Measurements from ENCODE around the gene EXOSC7.
"Not testable (repeated sequence)": the region's sequence is repeated elsewhere in the genome, so short reads cannot be mapped to it uniquely, and the experiment has no call there.

EXOSC7 gene

DNA sequence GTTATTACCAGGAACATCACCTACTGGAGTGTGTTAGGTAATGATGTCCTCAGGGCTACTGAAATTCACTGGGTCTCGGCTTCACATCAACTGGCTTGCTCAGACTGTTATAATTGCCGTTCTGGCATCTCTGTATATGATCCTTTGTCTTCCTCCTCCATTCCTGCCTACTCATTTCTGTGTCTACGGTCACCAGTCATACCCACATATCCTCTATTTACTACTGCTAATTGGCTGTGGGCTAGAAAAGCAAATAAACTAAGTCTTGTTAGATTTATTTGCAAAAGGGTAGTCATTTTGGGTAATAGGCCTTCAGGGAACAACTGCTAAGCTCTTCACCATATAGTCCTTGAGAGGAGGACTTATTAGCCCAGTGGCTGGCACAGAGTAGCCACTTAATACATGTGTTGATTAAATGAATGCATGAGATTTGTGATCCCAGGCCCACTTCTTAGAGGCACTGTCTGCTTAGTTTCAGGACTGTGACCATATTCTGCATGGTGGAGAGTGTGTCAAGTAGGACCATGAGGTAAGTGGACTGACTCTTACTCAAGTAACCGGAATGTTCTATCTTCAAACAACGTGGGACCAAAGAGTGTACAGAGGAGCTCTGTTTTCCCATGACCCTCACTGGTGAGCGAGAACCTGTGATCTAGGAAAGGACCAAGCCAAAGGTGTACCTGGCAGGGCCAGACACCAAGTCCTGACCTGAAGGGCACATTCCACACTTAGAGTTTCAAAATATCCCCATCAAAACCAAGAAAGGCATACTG, 13.2 kb upstream of the EXOSC7 start:
- no peak for DNase-seq (ENCODE audit: low read depth)

DNA sequence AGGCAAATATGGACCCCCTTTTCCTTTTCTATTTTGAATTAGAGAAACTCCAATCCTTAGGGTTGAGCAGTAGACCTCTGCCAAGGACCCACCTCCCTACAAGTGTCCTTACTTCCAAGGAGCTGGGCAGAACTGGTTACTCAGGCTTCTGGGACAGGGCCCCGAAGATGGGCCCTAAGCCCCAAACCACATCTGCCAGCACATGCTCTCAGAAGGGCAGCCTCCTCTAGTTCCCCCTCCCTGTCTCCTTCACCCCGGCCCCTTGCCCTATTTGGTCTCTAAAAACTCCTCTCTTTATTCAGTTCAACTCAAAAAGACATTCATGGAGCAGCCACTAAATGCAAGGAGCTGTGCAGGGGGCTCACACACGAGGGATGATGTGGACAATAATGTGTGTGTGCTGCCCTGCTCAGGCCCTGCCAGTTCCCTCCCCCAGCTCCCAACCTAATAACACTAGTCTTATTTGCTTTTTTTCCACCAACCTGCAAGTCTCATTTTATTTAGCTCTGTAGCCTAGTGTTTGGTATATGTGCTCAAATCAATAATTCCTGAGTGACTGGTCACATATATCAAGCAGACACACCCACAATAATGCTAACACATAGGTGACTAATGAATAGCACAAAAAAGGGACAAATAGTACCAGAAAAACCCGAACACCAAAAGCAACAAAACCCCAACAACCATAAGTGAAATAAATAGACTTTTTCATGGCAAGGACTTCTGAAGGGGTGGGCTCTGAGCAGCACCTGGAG, 12.3 kb upstream of the EXOSC7 start:
- DNase-seq (ENCODE audit: low read depth): no peak

DNA sequence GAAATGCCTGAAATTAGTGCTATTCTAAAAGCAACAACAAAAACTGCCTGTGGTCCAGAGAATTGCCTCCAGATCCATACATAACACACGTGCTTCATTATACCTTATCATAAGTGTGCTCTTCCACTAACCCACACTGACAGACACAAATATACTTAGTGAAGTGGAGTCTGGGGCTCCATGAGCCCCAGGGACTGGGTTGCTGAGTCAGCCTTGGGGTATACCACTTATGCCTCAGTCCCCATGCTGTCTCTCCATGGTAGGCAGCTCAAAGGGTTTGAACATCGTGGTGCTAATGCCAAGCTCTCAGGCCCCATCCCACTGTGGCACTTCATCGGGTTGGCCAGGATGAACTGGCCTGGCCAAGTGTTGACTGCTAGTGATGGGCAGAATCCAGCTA, 10.9 kb upstream of the EXOSC7 start:
- no peak for DNase-seq (ENCODE audit: low read depth)

DNA sequence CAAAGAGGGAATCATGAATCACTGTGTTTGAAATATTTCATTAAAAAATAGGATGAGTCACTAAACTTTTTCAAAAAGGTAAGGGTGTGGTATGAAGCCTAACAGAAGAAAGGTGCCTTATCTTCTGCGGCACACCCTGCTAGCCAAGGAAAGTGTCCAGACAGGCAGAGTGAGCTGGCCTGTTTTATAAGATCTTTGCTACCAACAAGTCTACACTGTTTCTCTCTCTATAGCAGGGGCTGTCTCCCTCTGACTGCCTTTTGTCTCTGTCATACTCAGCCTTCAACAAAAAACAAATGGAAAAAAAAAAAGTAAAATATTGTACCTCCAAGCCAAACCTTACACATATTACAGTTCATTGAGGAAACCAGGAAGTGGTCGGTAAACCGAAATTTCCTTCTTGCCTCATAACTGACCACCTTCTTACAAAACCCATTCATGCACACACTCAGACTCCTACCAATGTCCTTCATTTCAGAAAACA, 9.2 kb upstream of the EXOSC7 start:
- DNase-seq (ENCODE audit: low read depth): no peak

DNA sequence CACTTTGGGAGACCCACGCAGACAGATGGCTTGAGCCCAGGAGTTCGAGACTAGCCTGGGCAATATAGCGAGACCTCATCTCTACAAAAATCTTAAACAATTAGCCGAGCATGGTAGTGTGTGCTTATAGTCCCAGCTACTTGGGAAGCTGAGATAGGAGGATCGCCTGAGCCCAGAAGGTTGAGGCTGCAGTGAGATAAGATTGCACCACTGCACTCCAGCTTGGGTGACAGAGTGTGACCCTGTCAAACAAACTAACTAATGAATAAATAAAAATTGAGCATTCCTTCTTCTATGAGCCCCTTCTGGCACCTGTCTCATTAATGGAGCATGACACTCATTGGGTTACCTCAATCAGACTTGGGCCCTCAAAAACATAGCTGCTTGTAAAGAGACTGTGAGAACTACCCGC, 7.6 kb upstream of the EXOSC7 start:
- no peak for DNase-seq (ENCODE audit: low read depth)

DNA sequence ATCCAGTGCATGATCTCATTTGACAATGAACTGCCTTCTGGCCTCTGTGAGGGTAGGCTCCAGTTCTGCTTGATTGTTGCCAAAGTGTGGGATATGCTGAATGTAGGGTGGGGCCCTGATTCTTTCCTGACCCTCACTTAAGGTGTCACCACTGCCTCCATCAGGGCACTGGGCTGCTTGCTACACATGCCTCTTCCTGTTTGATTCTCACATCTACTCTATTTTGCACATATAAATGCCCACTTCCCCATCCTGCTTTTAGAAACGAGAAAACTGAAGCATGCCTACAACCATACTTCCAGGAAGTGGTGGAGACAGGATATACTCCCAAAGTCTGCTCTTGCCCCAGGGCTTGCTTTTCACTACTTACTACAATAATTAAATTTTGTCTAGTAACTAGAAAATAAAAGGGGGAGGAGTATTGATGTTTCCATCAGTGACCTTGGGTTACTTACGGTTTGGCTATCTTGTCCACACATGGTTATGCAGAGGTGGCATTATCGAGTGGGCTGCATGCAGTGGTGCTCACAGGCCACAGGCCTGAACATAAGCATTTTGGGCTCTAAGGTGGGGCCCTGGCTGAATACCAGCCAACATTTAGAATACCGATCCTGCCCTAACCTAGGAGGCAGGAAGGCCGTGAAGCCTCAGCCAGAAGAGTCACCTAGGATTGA, 6.8 kb upstream of the EXOSC7 start:
- no peak for DNase-seq (ENCODE audit: low read depth)

DNA sequence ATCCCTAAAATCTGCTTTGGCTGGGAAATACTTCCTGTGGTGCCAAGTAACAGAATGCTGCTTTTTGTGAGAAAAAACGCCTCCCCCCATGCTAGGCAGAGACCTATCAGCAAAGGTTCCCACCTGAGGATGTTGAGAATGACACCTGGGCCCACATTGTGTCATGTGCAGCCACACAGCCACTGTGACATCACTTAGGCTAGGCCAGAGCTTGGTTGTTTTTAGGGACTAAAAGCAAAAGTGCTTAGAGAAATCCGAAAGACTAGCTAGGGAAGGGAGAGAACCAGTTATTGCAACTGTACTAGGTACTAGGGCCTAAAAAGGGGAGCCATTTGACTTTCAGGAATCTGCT, 6.2 kb upstream of the EXOSC7 start:
- DNase-seq (ENCODE audit: low read depth): no peak

DNA sequence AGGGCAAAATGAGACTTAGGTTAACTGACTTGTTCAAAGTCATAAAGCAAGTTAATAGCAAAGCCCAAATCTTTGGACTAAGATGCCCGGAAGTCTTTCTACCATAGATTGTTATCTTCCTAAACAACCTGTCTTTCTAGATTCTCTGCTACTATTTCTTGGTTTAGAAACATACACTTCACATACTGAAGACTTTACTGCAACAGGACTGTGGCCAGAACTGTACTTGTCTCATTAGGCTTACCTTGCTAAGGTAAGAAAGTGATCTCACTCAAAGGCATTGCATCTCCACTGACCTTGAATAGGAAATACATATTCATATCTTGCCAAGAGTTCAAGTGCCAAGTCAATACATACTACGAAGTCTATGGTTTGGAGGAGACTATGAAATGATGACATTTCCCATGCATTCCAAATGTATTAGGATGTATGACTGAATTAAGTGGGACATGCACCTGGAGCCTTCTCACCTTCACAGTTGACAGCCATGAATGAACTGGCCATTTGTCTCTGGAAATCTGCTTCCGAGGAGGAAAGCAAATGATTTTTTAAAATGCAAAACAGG, 5.0 kb upstream of the EXOSC7 start:
- no peak for DNase-seq (ENCODE audit: low read depth)

DNA sequence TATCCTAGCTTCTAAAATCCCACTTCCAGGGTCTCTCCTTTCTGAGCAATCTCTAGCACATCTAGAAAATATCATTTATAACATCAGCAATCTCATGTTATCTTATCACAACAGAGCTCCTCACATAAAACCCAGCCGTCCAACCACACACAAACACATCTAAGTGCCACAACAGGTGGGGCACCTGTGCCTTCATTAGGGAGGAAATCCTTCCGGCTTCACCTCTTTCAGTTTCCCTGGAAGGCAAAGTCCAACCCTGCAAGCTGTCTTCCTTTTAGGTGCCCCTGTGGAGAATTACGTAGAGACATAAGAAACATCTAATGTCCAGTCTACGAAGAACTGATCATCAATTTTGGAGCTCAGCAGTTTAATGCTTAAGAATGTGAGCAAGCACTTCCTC, 1.6 kb upstream of the EXOSC7 start:
- no peak for DNase-seq (ENCODE audit: low read depth)

DNA sequence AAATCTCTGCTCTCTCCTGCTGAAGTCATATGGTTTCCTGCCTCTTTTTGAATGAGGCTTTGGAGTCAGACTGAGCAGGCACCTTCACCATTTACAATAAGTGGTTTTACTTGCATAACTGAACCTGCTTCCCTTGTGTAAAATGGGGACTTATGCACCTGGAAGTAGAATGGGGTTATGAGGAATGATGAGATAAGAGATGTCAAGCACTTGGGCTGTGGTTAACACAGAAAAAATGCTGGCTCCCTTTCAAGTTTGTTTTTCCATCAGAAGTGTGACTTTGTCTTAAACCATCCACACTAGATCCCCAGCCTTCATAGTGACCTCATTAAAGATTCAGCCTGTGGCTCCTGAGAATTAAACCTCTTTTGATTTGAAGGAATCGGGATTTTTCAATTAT, 5.2 kb downstream of the EXOSC7 start:
- no peak for DNase-seq (ENCODE audit: low read depth)

DNA sequence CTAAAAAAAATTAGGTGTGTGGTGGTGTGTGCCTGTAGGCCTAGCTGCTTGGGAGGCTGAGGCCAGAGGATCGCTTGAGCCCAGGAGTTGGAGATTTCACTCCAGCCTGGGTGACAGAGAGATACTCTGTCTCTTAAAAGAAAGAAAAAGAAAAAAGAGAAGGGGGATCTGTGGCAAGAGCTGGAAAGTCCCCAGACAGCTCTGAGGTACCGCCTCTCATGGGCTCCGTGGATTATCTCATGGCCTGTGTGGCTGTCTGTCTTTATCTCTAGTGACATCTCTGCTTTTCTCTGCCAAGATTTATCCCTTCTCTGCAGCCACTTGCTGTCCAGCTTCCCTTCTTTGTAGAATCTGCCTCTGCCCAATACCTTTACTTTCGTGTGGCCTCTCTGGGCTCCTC, 5.7 kb downstream of the EXOSC7 start:
- no peak for DNase-seq (ENCODE audit: low read depth)

DNA sequence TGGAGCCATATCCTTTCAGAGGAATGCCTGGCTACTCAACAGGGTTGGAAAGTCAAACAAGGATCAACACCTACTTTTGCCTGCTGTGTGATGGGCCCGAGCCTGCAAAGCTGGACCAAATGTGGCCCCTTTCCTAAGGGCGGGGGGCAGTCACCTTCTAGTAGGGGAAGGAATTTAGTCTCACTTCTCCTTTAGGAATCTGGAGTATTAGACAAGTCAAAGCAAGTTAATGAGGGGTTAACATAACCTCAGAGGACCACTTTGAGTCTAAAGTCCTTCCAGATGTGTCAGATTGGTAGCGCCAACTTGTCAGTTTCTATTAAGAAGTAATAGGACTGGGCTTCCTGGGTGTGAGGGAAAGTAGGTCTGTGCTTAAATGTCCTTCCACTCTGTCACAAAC, 6.8 kb downstream of the EXOSC7 start:
- no peak for DNase-seq (ENCODE audit: low read depth)

DNA sequence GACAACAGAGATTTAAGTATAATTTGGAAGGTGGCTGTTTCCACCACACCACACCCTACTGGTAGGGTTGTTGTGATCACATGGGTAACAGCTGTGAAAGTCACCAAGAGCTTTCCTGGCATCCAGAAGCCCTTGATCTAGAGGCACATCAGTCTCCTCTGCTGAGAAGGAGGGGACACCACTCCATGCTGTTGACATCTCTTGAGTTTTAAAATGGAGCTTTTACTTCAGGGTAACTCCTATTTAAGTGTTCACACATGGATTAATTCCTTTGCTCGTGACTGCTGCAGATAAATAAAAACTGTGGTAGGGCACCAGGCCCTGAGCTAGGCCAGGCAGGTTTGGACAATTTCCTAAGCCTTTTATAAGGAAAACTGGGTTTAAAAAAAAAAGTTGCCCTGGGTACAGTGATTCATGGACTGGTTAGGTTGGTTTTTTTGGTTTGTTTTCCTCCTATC, 7.5 kb downstream of the EXOSC7 start:
- DNase-seq (ENCODE audit: low read depth): no peak

DNA sequence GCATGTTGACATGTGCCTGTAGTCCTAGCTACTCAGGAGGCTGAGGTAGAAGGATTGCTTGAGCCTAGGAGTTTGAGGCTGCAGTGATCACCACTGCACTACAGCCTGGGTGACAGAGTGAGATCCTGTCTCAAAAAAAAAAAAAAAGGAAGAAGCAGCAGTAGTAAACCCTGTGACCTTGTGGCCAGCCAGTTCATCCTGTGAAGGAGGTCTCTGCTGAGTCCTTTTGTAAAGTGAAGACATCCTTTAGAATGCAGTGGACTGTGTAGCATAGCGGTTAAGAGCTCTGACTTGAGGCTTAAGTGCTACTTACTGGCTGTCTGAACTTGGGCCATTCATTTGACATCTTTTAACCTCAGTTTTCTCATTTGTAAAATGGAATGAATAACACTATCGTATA, 8.3 kb downstream of the EXOSC7 start:
- no peak for DNase-seq (ENCODE audit: low read depth)

DNA sequence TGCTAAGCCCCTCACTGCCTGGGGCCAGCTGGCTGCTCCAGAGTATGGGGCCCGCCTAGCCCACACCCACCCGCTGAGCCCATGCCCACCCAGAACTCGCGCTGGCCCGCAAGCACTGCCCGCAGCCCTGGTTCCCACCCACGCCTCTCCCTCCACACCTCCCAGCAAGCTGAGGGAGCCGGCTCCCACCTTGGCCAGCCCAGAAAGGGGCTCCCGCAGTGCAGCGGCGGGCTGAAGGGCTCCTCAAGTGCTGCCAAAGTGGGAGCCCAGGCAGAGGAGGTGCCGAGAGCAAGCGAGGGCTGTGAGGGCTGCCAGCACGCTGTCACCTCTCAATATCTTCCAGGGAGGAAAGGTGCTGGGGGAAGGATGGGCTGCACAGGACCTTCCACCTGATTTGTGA, 10.3 kb downstream of the EXOSC7 start:
- DNase-seq (ENCODE audit: low read depth): not testable (repeated sequence)

DNA sequence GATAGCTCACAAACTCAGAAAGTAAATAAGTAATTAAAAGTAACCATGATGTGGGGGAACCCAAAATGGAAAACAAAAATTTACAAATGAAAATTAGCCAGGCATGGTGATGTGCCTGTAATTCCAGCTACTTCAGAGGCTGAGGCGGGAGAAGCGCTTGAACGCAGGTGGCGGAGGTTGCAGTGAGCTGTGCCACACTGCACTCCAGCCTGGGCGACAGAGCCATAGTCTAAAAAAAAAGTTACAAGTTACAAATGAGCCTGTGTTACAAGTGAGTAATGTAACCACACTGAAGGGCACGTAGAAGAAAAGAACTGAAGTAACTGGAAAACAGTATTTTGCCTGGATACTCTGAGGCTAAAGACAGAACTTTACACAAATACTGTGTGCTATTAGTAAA, 11.3 kb downstream of the EXOSC7 start:
- DNase-seq (ENCODE audit: low read depth): no peak

DNA sequence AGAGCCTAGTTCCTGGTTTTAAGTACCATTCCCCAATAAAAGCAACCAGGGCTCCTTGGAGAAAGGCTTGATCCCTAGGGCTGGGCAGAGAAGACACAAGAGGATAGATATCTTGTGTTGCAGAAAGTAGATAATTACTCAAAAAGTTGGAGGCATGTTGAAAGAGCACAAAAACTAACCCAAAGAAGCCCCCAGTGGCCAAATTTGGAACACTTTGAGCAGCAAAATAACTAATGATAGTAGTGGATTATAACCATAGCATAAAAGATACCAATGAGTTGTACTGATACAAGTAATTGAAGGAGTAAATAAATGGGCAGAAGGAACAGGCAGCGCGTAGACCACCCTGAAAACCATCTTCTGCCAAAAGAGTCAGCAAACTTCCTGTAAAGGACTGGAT, 12.0 kb downstream of the EXOSC7 start:
- DNase-seq (ENCODE audit: low read depth): no peak

DNA sequence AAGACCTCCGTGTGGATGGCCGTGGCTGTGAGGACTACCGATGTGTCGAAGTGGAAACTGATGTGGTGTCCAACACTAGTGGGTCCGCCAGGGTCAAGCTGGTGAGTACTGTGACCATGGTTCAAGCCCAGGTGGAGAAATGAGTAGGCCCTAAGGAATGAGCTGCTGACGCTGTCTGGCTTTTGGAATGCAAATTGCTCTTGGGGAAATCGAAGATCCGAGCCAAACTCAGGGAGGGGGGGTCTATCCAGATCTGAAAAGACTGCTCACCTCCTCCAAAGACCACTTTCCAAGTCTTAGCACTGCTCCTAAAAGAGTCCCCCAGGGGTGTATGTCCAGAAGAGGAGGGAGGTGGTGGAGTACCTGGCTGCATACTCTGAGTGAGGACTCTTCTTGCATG, 13.1 kb downstream of the EXOSC7 start:
- no peak for DNase-seq (ENCODE audit: low read depth)

DNA sequence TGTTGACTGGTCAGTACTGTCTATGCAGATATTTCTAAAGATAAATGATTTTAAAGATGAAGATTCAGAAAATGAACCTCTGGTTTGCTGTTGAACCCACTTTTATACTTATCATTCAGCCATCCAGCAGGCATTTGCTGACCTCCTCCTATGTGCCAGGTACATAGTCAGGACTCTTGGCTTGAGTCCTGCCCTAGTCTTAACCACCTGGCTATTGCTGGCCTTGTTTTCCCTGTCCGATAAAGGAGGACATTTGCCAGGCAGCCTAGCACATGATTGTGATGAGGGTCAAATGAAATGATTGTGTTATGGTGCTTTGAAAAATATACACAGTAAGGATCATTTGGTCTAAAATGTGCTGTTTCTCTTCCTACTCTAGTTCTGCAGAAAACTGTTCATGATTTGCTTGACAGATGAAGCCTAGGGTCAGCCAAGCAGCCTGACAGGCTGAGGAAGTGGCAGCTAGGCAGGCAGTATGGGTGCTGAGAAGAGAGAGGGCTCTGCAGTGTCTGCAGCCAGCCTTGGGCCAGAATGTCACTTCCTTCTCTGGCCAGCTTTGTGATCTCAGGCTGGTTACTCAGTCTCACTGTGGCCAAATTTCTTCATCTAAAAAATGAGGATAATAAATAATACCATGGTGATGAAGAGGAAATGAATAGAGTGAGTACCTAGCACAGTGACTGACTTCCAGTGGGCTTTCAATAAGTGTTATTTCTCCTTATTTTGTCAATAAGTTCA, 13.8 kb downstream of the EXOSC7 start:
- no peak for DNase-seq (ENCODE audit: low read depth)

DNA sequence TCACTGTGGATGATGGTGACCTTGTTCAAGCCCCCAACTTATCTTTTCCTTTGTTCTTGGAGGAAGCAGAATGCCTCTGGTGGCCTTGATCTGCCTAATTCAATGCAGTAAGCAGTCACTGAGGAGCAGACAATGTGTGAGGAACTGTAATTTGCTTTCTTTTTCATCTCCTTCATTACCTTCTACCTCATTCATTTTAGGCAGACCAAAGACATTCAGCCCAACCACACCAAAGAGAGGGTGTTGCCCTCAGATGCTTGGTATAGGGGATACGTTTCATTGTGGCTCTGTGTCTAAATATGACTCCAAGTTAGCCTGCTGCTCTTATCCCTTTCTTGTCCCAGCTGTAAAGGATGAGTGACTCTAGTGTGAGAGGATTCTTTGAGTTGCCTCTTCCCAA, 15.3 kb downstream of the EXOSC7 start:
- no peak for DNase-seq (ENCODE audit: low read depth)

DNA sequence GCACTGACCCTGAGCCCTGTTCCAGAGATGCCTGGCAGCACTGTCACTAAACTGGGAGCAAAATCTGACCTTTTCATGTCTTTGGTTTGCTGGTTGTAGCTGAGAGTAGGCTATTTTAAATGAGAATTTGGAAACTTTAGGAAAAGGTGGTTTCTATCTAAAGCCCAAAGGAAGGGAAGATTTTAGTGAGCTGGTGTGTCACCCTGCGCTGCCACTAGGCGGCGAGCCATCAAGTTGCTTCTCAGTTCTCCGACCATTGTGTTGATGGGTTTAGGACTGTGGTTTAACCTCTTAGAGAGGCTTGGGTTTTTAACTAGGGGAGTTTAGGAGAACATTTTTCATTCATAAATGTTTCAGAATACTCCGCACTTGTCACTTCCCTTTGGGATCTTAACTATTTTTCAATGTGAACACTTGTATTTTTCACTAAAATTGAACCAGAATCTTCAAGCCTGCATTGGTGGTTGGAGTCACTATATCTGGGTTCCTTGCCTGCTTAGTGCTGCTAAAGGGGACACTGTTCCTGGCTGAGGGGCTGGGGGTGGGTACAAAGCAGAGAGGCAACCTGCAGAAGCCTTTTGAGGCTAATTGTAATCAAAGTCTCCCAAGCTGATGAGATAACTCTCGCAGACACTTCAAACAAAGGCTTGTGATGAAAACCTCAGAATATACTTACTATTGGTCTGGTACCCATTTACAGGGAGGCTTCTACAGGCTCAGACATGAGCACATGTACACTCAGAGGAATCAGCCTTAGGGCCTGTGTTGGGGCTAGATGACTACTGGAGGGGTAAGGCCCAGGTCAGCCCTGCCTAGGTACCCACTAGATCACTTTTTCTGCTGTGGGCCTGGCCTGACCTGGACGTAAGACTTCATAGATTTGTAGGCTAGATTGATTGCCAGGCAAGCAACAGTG, 16.8 kb downstream of the EXOSC7 start:
- DNase-seq (ENCODE audit: low read depth): no peak

Data from stimulated activated CD8-positive, alpha-beta memory T cell treated with anti-CD3 and anti-CD28 coated beads, Interleukin-15, amount 100 ng/mL, for 24 hours (primary cell).